ENCODE measurements around the gene PTPRH.
"Not testable (repeated sequence)": the region's sequence is repeated elsewhere in the genome, so short reads cannot be mapped to it uniquely, and the experiment has no call there.

Gene PTPRH

GRCh38 chr19:55158423-55158822, 50.9 kb downstream of the PTPRH start:
- no peak for DNase-seq (ENCODE audit: low read depth)

DNA sequence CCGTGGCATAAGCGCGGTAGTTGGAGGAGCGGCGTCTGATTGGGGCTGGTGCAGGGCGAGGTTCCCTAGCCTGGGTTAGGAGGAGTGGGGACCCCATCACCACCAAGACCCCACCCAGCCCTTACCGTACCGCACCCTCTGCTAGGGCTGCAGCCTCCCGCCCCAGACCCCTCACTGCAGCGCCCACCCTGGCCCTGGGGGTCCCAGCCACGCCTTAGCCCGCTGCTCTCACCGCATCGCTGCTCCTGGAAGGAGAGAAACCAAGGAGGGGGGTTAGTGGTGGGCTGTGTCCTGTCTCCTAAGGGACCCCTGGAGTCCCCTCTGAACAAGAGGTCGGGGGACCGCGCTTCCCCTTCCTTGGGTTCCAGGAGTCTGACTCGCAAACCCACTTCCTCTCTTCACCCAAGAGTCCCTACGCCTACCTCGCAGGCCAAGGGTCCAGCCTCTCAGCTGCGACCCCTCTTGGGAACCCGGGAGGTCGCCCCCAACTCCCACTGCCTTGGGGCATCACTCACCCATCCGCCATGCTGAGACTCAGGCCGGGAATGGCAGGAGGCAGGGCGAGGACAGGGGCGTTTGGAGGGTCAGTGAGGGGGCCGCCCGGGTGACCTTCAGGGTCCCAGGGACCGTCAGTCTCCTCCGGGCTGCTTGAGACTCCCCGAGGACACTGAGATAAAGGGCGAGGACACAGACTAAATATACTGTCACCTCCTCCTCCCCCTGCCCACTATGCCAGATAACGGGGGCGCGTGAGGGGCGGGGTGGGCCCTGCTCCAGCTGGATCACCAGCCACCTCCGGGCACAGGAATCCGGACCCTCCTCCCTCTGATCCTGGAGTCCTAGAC, 52.0 kb downstream of the PTPRH start, which contains the start of gene TNNI3:
Gene TNNI3 (minus strand): TSS at position 669 of the 845 bp plus-strand sequence. CDS start 143 bp downstream, at position 526.
- DNase-seq (ENCODE audit: low read depth): no peak

- DNase-seq (ENCODE audit: low read depth): peak; percentile 31
Observed at GRCh38 chr19:55156202-55157063, 52.9 kb downstream of the PTPRH start.

- DNase-seq (ENCODE audit: low read depth): not testable (repeated sequence)
Observed at GRCh38 chr19:55155784-55156183, 53.5 kb downstream of the PTPRH start.

GRCh38 chr19:55153652-55154264, 55.5 kb downstream of the PTPRH start:
- no peak for DNase-seq (ENCODE audit: low read depth)

- DNase-seq (ENCODE audit: low read depth): no peak
Observed at GRCh38 chr19:55152017-55152416, 57.3 kb downstream of the PTPRH start.

- no peak for DNase-seq (ENCODE audit: low read depth)
Observed at GRCh38 chr19:55149078-55150003, 60.0 kb downstream of the PTPRH start, which contains the start of gene TNNT1. Gene TNNT1, minus strand, starts transcription at chr19:55149206. Its CDS starts 2,049 bp downstream, at chr19:55147157.

- no peak for DNase-seq (ENCODE audit: low read depth)
Observed at GRCh38 chr19:55147545-55148251, 61.6 kb downstream of the PTPRH start.

DNA sequence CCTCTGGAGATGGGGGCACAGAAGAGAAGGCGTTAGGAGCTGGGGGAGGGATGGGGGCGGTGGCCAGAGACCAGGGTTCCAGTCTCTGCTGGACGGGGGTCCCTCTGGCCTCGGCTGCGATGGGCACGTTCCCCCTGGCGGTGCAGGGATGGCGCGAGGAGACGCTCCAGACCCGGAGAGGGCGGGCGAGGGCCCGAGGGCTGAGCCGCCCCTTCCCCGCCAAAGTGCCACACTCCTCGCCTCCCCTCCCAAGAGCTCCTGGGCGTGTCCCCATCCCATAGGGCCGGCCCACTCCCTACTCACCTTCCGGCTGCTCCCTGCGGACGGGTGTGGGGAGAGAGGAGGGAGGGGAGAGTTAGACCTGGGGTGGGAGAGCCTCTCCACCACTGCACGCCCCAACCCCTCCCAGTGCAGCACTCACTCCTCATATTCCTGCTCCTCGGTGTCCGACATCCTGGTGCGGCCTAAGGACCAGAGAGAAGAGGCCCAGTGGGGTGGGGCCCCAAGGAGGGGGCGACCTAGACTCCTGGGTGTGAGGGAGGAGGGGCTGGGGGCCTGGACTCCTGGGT, 62.5 kb downstream of the PTPRH start:
- no peak for DNase-seq (ENCODE audit: low read depth)

GRCh38 chr19:55146078-55146704, 63.1 kb downstream of the PTPRH start:
- DNase-seq (ENCODE audit: low read depth): no peak

- DNase-seq (ENCODE audit: low read depth): no peak
Observed at GRCh38 chr19:55145232-55145631, 64.1 kb downstream of the PTPRH start.

DNA sequence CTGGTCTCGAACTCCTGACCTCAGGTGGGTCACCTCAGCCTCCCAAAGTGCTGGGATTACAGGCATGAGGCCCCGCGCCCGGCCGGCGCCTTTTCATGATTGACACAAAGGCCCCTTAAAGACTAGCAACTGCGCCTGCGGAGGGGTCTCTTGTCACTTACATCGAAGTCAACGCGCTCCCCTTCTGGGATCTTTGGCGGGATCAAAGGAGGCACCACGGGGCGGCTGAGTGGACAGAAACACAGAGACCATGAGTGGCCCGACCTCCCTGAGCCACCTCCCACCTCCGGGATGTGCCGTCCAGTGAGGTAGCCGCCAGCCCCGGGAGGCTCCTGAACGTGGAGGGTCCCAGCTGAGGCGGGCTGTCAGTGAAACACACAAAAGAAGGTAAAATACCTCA, 67.6 kb downstream of the PTPRH start:
- DNase-seq (ENCODE audit: low read depth): no peak

DNA sequence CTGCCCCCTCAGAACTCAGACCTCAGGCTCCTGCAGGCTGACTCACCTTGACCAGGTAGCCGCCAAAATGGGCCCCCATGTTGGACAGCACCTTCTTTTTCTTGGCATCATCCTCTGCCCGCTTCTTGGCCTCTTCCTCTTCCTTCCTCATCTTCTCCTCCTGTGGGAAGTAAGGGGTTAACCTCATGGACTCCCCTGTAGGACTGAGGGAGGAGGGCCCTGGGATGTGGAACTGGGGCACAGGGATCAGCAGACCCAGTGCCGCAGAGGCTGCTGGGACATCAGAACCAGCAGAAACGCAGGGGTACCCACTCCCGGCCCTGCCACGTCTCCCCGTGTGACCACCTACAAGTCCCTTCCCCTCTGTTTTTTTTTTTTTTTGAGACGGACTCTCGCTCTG, 71.4 kb downstream of the PTPRH start:
- no peak for DNase-seq (ENCODE audit: low read depth)

- DNase-seq (ENCODE audit: low read depth): no peak
Observed at GRCh38 chr19:55136399-55137102, 72.8 kb downstream of the PTPRH start.

- DNase-seq (ENCODE audit: low read depth): no peak
Observed at GRCh38 chr19:55134736-55135135, 74.6 kb downstream of the PTPRH start.

GRCh38 chr19:55133639-55134444, 75.5 kb downstream of the PTPRH start:
- no peak for DNase-seq (ENCODE audit: low read depth)

GRCh38 chr19:55132453-55133129, 76.7 kb downstream of the PTPRH start:
- no peak for DNase-seq (ENCODE audit: low read depth)

DNA sequence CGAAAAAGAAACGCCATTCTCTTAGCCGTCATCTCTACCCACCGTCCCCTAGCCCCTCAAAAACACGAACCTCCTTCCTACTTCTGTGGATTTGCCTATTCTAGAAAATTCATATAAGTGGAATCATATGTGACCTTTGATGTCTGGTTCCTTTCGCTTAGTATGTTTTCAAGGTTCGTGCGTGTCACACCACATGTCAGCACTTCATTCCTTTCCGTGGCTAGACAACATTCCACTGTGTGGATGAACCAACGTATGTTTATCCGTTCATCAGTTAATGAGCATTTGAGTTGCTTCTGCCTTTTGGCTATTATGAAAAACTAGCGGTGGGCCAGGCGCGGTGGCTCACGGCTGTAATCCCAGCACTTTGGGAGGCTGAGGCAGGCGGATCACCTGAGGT, 77.9 kb downstream of the PTPRH start:
- no peak for DNase-seq (ENCODE audit: low read depth)
